ENCODE measurements around the gene MAP3K19.

- no peak for TF ChIP-seq CTCF (IDR thresholded peaks at IDR 0.05; ENCODE audit: borderline replicate concordance, extremely low read depth, low read length, poor library complexity, severe bottlenecking)
- TF ChIP-seq EZH2 (IDR thresholded peaks at IDR 0.05; ENCODE audit: borderline replicate concordance, low read depth, low read length, severe bottlenecking), result no peak
Measured at GRCh38 chr2:134918526-134919340, 128.5 kb downstream of the MAP3K19 start, which contains the start of gene CCNT2.

Data from DND-41 (cell line).